COLO829 (cell line): Measurements from ENCODE around the gene PCSK6.
A peak's percentile ranks its signal among the peaks of the same experiment; 100 is the strongest.
"Not testable (repeated sequence)": the region's sequence is repeated elsewhere in the genome, so short reads cannot be mapped to it uniquely, and the experiment has no call there.

Experiments
- DNase-seq: peaks from one replicate; pipeline ENCODE4 v3.0.0; 2012; ENCODE audit warnings: low spot score

Gene PCSK6

DNA sequence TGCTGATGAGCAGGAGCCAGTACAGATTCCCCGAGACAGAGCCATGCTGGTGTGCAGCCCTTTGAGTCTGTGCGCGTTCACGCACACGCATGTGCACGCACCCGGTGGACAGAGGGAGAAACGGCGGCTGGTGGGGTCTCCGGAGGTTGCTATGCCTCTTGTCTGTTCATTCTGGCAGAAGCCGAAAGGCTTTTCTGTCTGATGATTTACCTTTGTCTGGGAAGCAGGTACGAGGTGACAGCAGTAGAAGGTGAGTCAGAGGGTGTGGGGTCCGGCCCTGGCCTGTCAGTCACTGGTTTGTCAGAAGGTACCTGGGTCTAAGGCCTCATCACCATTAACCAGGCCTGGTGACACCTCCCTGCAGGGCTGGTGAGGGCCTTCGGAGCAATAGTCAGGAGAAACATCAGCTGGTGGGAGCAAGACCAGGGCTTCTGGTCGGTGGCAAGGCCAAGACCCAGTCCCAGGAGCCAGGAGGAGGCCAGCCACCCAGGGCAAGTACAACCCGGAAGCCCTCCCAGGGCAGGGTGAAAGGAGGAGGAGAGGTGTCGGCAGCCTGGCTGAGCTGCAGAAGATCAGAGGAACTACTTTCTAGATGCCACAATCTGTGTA is 7.5 kb downstream of the PCSK6 start:
- DNase-seq = no peak

DNA sequence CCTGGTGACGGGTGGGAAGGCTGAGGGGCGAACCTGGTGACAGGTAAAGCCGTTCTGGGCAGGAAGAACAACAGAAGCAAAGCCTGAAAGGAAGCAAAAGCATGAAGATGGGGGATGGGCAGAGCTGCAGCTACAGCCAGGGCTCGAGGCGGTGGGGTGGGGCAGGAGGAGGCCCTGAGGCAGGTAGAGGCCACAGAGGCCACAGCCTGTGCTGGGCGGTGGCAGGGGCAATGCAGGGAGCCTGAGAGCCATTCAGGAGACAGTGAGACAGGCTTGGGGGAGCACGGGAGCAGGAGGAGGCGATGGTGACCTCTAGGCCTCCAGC is 8.2 kb downstream of the PCSK6 start:
- DNase-seq = no peak

DNA sequence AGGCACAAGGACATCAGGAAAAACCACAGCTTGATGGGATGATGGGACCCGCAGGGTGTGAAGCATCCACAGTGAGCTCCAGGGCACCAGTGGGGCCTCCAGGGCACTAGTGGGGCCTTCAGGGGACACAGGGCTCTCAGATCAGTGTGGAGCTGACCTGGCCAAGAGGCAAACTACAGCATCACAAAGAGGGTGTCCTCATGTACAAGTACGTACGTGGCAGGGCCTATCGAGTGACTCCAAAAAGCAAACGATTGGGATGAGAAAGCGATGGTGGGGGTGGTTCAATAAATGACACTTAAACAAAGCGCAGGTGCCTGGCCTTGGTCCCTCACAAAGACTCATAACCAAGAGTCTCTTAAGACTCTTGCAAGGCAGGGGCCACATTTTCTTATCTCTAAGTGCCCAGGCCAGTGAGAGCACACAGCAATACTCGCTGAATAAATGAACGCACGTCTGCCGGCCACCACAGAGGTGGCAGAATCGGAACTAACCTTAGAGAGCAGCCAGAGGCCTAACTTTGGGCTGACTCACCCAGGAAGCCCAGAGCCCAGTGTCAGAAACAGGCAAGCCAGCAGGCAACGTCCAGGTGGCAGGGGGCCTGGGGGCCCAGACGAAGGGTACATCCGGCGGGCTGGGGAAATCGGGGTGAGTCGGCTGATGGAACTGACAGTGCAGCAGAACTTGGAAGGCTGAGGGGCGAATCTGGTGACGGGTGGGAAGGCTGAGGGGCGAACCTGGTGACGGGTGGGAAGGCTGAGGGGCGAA is 8.7 kb downstream of the PCSK6 start:
- DNase-seq = no peak

DNA sequence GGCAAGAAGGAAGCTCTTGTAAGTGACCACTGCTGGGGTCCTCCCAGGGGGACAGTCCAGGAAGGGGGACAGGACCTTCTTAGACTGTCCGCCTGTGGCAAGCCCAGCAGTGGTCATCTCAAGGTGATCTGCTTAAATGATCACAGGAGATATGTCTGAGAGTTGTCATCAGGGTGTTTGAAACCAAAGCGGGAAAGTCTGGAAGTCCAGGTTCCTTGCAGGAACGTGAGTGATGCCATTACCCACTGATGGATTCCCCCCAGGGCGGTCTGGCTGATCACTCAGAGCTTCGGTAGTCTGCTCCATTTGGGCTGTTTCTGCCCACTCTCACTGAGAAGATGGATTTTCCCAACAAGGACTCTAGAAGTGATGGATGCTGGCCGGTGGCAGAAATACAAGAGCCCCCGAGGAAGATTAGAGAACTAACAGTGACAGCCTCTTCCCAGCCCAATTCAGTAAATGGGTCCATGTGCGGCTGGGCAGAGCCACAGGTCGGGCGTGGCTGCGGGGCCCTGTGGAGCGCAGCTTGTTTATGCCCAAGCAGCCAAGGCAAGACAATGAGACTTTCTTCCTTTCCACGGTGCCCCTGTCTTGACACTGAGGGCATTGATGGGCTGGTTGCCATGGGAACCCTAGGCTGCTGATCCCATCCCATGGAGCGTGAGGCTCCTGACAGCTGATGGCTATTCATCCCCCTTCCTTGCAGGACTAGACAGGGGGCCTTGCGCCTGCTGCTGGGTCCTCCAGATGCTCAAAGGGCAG is 9.5 kb downstream of the PCSK6 start:
- DNase-seq = peak; percentile 47

DNA sequence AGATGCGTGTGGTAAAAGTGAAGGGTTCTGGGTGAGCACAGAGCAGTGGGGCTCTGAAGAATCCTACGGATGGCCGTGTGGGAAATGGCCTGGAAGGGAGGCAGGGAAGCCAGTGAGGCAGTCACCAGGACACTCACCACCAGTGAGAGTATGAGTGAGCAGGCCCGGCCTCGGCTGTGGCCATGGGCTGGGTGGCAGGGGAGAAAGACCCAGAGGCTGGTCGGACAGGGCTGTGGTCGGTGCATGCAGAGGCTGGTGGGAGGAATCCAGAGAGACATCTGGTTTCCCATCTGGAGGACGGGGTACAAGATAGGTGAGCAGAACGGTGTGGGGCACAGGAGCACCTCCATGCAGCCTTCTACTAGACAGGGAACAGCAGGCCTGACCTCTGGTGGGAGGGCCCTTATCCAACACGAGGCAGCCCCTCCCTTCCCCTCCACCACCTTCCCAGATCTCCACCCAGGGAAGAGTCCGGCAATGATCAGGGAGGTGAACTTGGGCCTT is 10.1 kb downstream of the PCSK6 start:
- no peak for DNase-seq

DNA sequence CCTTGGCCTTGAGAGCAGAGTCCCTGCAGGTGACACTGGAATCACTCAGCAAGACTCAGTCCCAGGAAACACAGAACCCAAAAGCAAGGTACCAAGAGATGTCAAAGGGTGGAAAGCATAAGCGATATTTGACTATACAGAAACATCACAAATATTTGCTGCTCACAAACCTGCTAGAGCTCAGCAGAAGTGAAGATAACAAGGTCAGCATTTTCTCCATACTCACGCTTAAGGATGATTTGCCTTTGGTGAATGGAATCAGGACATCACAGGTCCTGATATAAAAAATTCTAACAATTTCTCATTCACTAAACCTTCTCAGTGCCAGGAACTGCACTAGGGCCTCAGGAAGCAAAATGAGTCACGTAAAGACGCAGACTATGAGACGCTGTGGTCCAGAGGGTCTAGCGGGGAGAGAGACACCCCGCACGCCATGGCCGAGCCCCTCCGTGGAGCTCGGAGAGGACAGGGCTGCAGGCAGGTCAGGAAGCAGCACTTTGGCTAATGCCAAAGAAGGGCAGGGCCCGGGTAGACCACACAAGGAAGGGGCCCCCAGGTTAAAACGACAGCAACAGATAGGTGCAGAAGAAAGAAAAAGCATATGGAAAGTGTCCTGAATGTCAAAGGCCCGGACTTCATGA is 10.7 kb downstream of the PCSK6 start:
- no peak for DNase-seq

DNA sequence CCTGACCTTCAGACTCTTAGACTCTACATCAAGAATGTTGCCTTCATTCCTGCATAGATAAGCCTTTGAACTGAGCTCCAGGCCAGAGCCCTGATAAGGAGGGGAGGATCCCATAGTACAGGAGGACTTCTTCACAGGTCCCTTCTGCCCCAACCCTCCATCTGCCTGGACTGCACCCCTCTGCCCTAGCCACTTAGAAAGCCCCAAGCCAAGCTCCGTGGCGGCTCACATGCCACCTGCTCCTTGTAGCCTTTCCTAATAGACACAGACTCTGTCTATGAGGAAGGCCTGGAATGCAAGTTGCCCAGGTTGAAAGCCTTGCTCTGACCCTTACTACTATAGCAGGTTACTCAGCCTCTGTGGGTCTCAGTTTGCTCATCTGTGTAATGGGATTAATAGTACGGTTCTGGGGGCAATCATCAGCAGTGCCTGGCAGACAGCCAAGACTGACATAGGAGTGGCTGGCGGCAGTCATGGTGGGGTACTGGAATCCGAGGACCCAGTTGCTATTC is 11.6 kb downstream of the PCSK6 start:
- no peak for DNase-seq

DNA sequence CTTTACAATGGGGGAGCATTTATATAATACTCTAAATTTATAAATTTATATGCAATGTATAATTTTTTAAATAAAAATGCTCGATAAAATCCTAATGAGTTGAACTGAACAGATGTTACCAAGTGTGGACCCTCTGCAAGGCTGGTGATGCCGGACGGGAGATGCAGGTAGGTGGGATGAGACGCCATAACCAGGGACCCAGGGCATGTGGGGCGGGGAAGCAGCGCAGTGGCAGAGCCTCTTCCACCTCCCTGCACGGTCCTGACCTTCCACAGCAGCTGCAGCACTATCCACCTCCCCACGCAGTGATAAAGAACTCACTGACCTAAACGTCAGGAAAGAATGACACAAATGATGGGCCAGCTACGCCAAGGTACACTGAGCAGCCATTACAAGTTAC is 12.8 kb downstream of the PCSK6 start:
- DNase-seq = no peak

DNA sequence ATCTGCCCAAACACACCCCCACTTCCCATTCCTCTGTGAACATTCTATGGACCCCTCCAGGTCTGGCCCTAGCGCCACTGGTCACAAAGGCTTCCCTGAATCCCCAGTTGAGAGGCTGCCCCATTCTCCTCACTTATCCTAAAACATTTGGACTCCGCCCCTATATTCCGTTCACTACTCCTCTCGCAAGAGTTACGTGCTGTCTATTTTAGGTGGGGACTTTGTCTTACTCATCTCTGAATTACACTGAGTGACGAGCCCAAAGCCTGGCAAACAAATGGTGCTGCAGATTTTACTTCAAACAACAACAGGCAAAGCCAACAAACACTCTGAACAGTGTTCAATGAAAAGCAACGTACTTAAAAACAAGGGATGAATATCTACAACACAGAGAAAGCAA is 14.5 kb downstream of the PCSK6 start:
- no peak for DNase-seq

DNA sequence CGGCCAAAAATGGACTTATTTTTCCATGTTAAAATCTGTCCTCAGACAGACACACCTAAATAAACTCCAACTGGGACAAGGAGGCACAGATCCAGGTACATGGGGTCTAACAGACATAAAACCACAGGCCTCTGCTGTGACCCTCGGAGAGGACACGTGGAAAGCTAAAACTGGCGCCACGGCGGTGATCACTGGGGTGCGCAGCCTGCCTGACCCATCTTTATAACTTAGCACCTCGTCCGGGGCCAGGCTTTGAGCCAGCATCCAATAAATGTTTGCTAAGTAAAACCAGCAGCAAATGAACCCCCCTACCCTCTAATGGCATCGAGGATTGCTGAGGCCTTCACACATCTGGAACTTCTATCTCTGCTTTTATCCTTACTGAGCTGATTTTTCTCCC is 15.3 kb downstream of the PCSK6 start:
- no peak for DNase-seq

DNA sequence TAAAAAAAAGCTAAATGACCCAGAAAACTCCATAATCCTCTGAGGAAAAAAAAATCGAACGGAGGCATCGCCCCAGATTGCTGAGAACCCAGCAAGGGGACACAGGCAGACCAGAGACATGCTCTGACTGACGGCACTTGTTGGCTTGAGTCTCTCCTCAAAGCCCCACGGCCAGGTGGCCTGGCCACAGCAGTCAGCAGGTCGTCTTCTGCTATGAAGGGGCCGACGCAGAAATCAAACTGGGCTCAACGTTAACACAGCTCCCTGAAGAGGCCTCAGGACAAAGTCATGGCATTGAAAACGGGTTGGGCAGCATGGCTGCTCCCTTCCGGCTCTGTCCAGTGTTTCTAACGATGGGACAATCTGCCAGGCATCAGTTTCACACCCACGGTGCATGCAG is 17.5 kb downstream of the PCSK6 start:
- no peak for DNase-seq

DNA sequence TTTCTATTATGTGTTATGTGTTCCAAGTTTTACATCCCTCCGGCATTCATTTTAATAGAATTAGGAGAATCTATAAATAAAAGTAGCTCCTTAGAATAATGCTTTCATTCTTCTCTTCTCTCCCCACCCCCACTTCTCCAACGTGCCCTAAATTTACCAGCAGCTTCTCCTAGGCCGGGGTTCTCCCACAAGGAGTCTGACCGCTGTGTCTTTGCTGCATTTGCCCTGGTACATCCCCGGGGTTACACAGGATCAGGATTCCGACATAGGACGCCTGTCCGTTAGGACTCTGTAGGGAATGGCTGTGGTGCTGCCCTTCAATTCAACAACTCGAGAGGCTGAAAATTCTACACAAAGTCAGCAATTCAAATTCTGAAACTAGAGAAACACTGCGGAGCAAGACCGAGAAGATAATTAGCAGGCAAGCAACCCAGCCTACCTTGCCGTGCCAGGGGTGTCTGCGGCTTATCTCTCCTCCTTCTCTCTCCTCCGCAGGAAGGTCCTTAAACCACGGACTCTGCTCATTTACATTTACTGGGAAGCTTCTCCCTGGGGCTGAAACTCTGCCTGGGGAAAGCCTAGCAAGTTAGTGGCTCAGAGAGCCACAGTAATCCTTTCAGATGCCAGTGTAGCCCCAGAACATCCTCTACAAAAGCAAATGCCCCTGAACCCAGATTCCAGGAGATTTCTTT is 18.8 kb downstream of the PCSK6 start:
- DNase-seq = peak; percentile 78

DNA sequence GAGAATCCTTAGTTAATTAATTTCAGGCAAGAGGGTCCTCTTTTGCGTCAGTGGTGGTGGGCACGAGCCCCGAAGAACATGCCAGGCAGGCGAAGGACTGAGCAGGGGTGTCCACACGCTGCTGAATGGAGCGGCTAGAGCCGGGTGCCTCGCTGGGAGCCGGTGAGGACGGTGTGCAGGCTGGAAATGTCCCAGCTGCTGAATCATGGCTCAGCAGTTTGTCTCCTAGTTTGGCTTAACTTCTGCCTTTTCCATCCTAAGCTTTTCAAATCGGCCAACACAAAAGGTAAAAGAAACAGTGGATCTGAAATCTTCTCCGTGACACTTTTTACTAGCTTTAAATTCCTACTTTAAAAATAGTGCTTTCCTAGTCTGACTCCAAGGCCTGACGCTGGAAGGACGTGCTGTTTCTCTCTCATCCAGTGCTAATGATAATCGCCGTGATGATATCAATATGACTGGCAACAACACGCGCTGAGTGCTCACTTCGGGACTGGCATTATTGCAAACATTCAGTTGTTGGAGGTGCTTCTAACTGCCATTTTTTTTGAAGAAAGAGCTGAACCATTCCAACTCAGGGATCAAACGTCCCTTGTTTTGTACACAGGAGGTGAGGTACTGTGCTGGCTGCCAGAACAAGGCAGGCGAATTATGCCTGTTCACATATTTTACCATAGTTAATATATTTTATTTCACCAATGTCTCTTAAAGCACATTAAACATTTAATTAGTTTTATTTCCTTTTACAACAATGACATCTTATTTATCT is 19.8 kb downstream of the PCSK6 start:
- no peak for DNase-seq

DNA sequence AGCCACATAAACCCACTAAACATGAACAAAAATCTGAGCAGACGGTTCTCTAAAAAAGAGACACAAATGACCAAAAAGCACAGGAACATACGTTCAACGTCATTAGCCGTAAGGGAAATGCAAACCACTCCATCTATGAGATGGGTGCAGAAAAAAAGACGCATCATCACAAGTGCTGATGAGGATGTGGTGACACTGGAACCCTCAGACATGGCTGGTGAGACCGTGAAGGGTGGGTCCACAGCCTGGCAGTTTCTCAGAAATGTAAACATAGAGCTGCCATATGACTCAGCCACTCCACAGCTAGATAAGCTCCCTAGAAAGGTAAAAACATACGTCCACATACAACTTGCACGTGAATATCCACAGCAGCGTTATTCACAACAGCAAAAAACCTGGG is 23.3 kb downstream of the PCSK6 start:
- DNase-seq = no peak

DNA sequence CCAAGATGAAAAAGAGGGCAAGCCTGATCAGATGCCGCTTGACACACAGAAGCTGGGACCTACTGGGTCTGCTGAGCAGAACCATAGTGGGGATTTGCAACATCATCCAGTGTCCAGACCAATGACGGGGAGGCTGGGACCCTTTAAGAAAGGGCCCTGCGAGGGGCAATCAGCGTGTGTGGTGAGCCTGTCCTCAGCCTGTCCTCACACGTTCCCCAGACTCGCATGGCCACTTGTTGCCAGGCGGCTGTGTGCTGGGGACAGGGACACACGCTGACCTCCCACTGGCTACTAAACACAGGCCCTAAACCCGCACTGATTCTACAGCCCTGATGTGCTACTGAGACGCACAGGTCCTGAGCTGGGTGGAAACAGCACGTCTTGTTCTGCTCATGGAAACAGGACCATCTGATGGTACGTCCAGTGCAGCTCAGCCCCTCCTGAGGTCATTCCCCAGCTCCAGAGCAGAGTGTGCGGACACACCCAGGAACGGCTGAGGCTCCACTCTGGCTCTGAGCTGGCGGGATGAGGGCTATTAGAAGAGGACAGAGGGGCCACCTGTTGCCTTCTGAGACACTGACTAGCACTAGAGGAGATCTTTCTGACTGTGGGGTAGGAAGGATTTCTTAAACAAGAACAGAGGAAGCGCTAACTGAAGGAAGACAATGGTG is 24.4 kb downstream of the PCSK6 start:
- no peak for DNase-seq

DNA sequence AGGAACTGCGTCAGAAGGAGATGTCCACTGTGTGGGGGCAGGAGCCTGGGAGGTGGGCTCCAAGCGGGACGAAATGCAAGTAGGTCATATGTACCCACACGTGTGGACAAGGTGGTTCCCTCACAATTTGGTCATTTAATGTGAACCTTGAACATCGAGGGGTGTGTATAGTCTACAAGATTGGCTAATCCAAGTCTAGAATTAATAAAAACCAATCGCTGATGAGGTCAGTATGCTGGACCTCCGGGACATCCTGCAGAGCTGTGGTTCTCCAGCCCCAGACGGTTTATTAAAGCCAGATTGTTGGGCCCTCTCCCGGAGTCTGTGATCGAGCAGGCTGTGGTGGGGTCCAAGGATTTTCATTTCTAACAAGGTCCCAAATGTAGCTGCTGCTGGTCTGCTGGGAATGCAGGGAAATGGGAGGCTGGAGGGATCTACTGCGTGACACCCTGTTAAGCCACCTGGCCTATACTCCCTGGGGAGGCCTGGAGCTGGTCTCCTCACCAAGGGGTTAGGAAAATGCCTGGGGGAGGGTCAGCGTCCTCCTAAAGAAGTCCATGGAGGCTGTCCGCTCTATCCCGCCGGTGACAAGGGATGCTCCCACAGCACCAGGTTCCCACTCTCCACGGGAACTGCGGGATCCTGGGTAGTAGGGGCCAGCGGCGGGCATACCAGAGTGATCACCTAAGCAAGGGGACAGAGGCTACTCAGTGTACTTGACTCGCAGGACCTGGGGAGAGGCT is 25.1 kb downstream of the PCSK6 start:
- no peak for DNase-seq

DNA sequence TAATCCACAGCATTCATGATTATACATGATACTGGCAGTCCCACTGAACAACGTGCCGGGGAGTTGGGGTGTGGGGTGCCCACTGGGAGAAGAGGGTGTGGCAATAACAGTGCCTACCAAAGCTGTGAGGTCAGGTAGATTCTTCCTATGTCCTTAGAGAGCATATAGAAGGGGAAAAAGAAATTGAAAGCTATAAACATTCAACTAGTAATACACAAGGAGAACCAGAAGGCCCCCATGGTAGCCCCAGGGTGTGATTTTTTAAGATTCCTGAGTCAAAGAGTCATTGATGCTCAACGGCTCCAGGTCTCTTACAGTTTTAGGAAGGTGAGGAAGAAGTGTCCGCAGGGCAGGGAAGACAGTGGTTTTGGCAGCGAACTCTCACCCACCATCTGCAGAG is 25.8 kb downstream of the PCSK6 start:
- not testable (repeated sequence) for DNase-seq

DNA sequence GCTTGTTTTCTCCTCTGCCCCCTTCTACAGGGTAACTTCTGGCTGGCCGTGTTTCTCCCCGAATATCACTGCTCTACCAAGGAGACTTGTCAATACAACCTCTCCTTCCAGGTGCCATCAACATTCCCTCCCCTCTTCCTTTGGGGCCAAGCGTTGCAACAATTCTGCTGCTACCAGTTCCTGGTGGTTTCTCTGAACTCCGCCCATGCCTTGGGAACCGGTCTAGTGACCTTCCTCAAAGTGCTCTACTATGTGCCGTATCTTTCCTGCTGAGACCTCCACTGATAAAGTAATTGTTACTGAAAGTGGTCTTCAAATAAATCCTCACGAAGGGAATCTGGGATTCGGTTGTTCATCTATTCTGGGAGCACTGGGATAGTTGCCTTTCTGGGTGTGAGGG is 26.2 kb downstream of the PCSK6 start:
- DNase-seq = no peak

DNA sequence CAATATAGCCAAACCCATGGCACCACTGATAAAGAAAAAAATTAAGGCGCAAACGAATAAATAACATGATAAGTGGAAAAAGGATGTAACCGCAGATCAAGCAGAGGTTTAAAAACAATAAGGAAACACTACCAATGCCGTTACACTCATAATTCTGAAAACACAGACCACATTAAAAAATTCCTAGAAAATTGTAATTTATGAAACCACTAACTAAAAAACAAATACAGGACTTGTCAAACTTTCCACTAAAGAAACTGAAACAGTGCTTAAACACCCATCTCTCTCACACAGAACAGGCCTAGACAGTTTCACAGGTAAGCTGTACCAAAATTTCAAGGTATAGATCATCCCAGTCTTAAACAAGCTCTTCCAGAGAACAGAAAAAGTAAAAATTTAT is 28.4 kb downstream of the PCSK6 start:
- DNase-seq = no peak
